Activated CD4-positive, alpha-beta T cell treated with anti-CD3 and anti-CD28 coated beads, Interleukin-2, amount 50 U/mL, for 16 hours (primary cell): Measurements from ENCODE around the gene EIF2D.
"Not testable (repeated sequence)": the region's sequence is repeated elsewhere in the genome, so short reads cannot be mapped to it uniquely, and the experiment has no call there.

Experiments
- DNase-seq: peaks from one replicate; pipeline ENCODE4 v3.0.0-alpha.2; 2020

Gene EIF2D

DNA sequence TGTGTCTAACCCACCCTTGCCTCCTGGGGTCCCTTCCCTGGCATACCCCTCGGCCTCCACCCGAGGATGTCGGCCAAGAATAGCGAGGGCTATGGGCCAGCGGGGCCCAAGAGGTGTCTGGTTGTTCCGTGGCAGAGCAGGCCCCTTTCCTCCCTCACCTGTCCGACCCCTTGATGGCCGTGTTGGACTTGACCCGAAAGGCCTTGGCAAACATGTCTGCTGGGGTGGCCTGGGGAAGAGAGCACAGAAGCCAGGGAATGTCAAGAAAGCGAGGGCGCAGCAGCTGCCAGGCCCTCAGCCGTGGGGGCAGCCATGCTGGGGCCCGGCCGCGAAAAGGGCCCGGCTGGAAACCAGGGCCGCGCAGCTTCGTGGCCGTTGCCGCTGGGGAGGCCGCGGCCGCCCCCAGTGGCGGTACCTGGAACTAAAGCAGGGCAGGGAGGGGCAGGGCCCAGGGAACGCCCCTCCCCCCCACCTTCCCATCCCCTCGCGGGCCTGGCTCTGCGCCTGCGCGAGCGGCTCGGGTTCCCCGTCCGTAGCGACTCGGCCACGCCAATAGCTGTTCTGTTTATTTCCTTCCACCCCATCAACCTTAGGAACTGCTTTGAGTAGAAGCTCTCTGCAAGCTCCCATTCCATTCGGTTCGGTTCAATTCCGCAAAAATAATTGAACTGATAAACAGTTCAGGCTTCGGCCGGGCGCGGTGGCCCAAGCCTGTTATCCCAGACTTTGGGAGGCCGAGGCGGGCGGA lies at the start of gene EIF2D:
EIF2D (minus strand) TSS at position 337 of the 748 bp plus-strand sequence; CDS start at position 214, 123 bp downstream.
- DNase-seq, result peak; percentile 96

- no peak for DNase-seq
These were observed 49.0 kb upstream of the EIF2D start for GRCh38 chr1:206661161-206661820.

DNA sequence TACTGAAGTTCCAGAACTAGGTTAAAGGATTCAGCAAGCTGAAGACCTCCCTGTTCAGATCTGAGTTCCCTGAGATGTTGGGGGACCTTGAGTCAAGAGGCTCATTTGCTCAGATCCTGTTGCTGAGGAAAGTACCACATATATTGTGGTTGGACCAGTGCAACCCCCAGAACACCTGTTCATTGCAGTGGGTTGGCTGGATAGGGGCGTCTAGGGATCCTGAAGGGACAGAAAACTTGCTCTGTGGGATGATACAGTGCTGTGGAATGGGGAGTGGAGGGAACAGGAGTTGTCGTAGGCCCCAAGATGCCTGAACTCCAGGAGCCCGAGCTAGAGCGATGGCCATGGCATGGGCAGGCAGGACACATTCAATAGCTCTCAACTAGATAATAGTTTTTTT lies 47.9 kb upstream of the EIF2D start:
- DNase-seq, result no peak

DNA sequence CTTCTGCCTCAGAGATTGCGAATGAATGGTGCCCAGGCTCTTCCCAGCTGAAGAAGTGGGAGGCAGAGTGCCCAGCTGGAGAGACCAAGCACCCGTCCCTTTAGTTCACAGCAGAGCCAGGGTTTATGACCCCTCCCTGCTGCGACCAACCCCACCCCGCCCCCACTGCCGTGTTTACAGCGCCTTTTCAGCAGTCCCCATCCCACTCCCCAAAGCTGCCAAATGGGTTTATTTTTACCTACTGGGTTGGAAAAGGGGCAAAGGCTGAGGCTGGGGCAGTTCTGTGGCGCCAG lies 46.7 kb upstream of the EIF2D start:
- no peak for DNase-seq

- DNase-seq, result peak; percentile 57
These were observed 46.2 kb upstream of the EIF2D start for GRCh38 chr1:206658264-206658980.

DNA sequence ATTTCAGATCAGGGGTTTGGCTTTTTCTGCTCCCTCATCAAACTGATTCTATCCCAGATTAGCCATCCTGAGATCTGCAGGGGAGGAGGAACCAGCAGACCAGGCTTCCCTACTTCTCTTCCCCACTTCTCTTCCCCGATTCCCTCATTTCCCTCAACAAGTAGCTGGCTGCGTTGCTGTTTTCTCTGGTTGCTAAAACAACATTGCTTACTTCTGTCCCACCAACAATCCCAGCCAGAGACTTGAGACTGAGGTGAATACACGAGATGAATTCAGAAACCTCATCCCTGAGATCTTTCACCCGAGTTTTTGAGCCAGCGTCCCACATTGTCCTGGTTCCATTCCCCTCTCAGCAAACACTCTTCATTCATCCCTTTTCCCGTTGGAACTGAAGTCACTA lies 45.5 kb upstream of the EIF2D start:
- no peak for DNase-seq

GRCh38 chr1:206656936-206657335 lies 44.7 kb upstream of the EIF2D start:
- no peak for DNase-seq

DNA sequence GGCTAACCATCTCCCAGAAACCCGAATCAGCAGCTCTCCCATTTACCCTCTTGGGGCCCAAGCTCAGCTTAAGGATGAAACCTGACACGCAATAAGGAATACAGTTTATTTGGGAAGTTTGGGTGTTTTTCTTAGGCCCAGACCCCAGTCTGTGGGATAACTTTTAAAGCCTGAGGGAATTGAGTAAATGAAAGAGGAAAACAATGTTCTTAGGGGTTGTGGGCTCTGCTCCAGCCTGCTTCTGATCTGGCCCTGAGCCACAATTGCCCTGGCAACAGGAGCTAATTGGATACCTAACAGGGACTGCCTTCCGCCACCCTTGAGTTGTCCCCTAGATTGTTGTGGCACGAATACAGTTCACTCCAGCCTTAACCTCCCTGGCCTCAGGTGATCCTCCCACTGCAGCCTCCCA lies 43.2 kb upstream of the EIF2D start:
- no peak for DNase-seq

- no peak for DNase-seq
These were observed 42.6 kb upstream of the EIF2D start for GRCh38 chr1:206654828-206655227.

GRCh38 chr1:206653715-206654459 lies 41.6 kb upstream of the EIF2D start:
- DNase-seq, result no peak

DNA sequence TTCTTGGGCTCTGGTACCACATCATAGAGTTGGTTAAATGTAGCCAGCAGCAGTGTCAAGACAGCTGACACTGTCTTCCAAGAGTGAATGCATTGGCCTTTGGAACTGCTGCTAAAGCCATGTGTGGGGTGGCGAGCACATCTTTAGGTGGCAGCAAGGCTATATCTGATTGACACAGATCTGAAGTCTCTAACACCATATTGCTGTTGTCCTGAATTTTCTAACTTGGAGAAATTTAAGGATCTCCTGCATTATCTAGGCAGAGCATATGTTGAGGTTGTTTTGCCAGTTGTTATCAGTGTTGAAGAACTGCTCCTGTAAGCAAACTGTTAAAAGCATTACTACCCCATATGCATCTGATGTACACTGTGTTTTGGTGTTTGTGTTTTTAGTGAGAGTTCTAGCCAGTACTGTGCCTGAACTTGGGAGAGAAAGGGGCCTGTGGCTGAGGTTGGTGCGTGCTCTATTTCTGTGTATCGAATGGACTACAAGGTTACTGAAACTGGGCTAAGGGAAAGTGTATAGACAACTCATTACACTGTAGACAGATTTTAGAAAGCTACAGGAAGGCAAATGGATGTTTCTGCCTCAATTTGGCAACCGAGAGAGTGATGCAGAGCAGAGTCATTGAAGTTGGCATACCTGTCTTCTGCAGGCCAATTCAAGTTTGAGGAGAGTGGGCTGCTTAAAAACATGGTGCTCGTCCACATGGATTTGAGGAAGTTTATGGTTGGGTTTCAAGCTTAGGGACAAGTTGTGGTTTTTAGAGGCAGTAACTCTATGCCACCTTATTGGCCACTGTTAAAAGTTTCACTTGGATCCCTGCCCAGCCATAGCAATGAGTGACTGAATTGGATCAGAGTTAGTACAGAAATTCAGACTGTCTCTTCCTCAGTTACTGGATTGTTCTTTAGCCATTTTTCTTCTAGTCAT lies 40.0 kb upstream of the EIF2D start:
- no peak for DNase-seq

- DNase-seq, result no peak
These were observed 38.7 kb upstream of the EIF2D start for GRCh38 chr1:206651014-206651413.

DNA sequence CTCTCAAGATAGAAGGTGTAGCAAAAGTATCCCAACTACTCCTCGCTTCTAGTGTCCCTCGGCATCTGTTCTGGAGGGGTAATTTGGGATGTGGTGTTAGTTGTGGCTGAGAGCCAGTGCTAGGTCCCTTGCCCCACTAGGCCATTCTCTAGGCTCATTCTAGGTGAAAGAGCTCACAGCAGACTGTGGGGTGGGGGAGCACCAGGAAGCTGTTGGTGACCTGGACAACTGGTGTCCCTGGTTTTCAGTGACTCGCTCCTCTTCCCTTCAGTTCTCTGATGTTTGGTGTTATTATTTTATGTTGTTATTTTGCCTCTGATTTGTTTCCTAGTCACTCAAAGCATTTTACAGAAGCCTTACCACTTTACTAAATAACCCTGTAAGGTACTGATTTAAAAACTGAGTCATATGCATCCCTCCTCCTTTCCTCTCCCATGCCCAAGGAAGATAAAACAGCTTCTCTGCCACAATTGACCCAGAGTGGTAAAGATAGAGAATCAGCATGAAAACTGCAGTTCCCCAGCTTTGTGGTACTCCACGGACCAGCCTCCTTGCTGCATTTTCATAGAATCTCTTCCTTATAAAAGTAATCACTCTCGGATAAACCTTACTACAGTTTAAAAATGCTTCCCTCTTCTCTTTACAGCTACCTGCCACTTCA lies 37.1 kb upstream of the EIF2D start:
- no peak for DNase-seq

DNA sequence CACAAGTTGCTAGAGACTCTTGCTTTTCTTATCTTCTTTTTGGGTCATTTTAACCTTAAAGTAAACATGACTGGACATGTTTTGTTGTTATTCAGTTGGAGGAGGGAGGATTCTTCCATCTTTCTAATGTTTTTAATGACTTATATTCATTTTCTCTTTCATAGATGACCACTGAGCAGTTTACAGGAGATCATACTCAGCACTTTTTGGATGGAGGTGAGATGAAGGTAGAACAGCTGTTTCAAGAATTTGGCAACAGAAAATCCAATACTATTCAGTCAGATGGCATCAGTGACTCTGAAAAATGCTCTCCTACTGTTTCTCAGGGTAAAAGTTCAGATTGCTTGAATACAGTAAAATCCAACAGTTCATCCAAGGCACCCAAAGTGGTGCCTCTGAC lies 35.0 kb upstream of the EIF2D start:
- no peak for DNase-seq

- no peak for DNase-seq
These were observed 34.2 kb upstream of the EIF2D start for GRCh38 chr1:206646504-206646903.

GRCh38 chr1:206643118-206643698 lies 30.9 kb upstream of the EIF2D start:
- no peak for DNase-seq

GRCh38 chr1:206642074-206642473 lies 29.8 kb upstream of the EIF2D start:
- not testable (repeated sequence) for DNase-seq

DNA sequence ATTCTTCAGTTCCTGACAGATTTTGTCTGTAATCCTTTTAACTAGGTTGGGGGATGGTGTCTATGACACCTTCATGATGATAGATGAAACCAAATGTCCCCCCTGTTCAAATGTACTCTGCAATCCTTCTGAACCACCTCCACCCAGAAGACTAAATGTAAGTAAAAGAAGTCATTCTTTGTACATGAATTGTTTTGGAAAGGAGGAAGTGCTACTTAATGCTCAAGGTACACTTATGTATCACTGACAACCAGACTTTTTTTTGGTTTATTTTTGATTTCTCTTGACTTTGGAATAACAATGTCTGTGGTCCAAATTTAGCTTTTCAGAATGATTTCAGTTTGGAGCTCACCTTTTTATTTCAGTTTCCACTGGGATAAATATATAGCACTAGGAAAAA lies 25.3 kb upstream of the EIF2D start:
- DNase-seq, result no peak

DNA sequence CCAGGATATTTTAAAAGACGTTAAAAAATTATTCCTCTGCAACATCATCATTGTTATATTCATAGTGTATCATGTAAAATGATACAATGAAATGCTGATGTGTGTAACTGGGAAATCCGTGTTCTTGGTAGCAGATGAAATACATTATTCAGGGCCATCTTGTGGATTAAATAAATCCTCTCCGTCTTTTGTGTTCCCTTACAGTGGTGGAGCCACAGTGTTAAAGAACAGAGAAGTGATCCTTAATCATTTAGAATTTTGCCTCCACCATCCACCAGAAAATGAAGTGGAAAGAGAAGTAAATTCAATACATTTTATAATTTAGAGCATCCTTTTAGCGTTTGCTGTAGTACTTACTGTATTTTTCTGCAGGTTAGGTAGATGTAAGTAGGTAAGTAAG lies 24.4 kb upstream of the EIF2D start:
- no peak for DNase-seq

- DNase-seq, result peak; percentile 10
These were observed 23.7 kb upstream of the EIF2D start for GRCh38 chr1:206635978-206636345.
